Cardiac fibroblast (primary cell): ENCODE measurements around the gene STRN4.

Experiments
- DNase-seq, 2 donors: peaks; one replicate each; pipeline versions ENCODE4 v3.0.0 to v3.0.0-alpha.2; 2010; ENCODE audit warnings: low read depth in 2 of 2
- H3K4me3 ChIP-seq, 2 donors: replicated peaks in 1 of 2; 1 replicate in 1 of 2; 2 replicates in 1 of 2; pipeline ENCODE4 v1.5.1; 2011; ENCODE audit warnings: low read depth in 2 of 2, low read length in 2 of 2, mild to moderate bottlenecking in 2 of 2, moderate library complexity in 1 of 2
- CTCF ChIP-seq: IDR thresholded peaks from one replicate; pipeline ENCODE4 v1.5.1; 2011; ENCODE audit warnings: low read depth, mild to moderate bottlenecking, low read length, inconsistent platforms

The STRN4 gene

GRCh38 chr19:46746281-46747057 lies at the start of gene STRN4:
Gene STRN4, minus strand, starts transcription at chr19:46746450. Its CDS starts 20 bp downstream, at chr19:46746430.
- peak; percentile 32 to 59 for DNase-seq
- no peak for TF ChIP-seq CTCF
- peak within 1 kb of the TSS; percentile 95 to 96 for H3K4me3 ChIP-seq

- H3K4me3 ChIP-seq, result no peak overlapping the region
- no peak for DNase-seq
- TF ChIP-seq CTCF, result no peak
Observed at GRCh38 chr19:46791944-46792343, 45.7 kb upstream of the STRN4 start.

- no peak for DNase-seq
- TF ChIP-seq CTCF, result no peak
Observed at GRCh38 chr19:46789371-46789770, 43.1 kb upstream of the STRN4 start.

GRCh38 chr19:46788968-46789338 lies 42.7 kb upstream of the STRN4 start:
- no peak for TF ChIP-seq CTCF
- DNase-seq, result no peak
- peak overlapping the region in 1 of 2 donors; percentile 5 for H3K4me3 ChIP-seq

More at GRCh38 chr19:46789371-46789770, 43.1 kb upstream of the STRN4 start:
- H3K4me3 ChIP-seq, result no peak overlapping the region

- peak within 1 kb of the TSS; percentile 70 to 78 for H3K4me3 ChIP-seq
- peak; percentile 97 to 98 for DNase-seq
- no peak for TF ChIP-seq CTCF
Observed at GRCh38 chr19:46788262-46788967, 42.2 kb upstream of the STRN4 start, which contains the start of gene SLC1A5. Gene SLC1A5, minus strand, starts transcription at chr19:46788594. Its CDS starts 629 bp downstream, at chr19:46787965.

- DNase-seq, result peak; percentile 74 to 89
- H3K4me3 ChIP-seq, result peak overlapping the region; percentile 70 to 78
- TF ChIP-seq CTCF, result no peak
Observed at GRCh38 chr19:46787331-46788261, 41.3 kb upstream of the STRN4 start.
